Neural crest cell (in vitro differentiated cells): ENCODE results near the gene WSCD2. TPM values are rescaled to one million over a fixed set of nuclear protein-coding genes. Genes with fewer than 3 reads are reported as not detected.

Source experiments
- DNase-seq: peaks from one replicate; pipeline ENCODE4 v3.0.0; 2021; ENCODE audit warnings: low read depth, mixed read lengths, low spot score
- H3K27ac Mint-ChIP-seq: one replicate; pipeline ENCODE4 v1.8.0; 2021; ENCODE audit warnings: mild to moderate bottlenecking, mixed read lengths; ENCODE audit not compliant: unreplicated experiment
- H3K27me3 Mint-ChIP-seq: 2 replicates; pipeline ENCODE4 v1.8.0; 2021; ENCODE audit warnings: low read depth, mild to moderate bottlenecking, mixed read lengths
- H3K36me3 Mint-ChIP-seq: 2 replicates; pipeline ENCODE4 v1.8.0; 2021; ENCODE audit warnings: low read depth, mild to moderate bottlenecking, mixed read lengths
- H3K4me1 Mint-ChIP-seq: 2 replicates; pipeline ENCODE4 v1.8.0; 2021; ENCODE audit warnings: mixed read lengths
- H3K4me3 Mint-ChIP-seq: one replicate; pipeline ENCODE4 v1.8.0; 2021; ENCODE audit warnings: mild to moderate bottlenecking, mixed read lengths
- H3K9me3 Mint-ChIP-seq: 2 replicates; pipeline ENCODE4 v1.8.0; 2021; ENCODE audit warnings: mixed read lengths
- total RNA-seq: library from RNA; stranded (reverse); gene quantifications from 2 replicates; pipeline ENCODE4 v1.2.1, GENCODE V29; 2021
- TF ChIP-seq, protein P1 (sequence below): fragments of 200-600 bp; sonication (generic); conservative IDR thresholded peaks from 2 replicates; pipeline ENCODE4 v1.5.0; 2021; ENCODE audit warnings: antibody characterized with exemption, mild to moderate bottlenecking

The WSCD2 gene
- total RNA-seq, 1 donor from 2014 or later, result 1.4 TPM

DNA sequence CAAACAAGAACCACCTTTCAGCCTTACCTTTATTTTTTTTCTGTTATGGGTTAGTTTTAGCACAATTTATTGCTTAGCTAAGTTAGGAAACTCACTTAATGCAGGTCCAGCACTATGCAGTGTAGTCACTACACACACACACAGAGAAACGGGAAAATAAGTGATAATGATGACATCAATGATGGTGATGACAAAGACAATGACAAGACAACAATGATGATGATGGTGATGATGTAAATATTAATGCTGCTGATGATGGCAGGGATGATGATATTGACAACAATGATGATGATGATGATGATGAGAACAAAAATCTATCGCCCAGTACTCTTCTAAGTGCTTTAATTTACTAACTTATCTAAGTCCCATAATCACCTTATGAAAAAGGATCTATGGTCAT lies 41.1 kb downstream of the WSCD2 start:
- no peaks in the 10 kb centered on the region for H3K9me3 Mint-ChIP-seq
- peaks cover 32% of the 10 kb centered on the region for H3K27me3 Mint-ChIP-seq
- H3K4me3 Mint-ChIP-seq, result no peak overlapping the region
- no peak for DNase-seq
- TF ChIP-seq, protein P1, sequence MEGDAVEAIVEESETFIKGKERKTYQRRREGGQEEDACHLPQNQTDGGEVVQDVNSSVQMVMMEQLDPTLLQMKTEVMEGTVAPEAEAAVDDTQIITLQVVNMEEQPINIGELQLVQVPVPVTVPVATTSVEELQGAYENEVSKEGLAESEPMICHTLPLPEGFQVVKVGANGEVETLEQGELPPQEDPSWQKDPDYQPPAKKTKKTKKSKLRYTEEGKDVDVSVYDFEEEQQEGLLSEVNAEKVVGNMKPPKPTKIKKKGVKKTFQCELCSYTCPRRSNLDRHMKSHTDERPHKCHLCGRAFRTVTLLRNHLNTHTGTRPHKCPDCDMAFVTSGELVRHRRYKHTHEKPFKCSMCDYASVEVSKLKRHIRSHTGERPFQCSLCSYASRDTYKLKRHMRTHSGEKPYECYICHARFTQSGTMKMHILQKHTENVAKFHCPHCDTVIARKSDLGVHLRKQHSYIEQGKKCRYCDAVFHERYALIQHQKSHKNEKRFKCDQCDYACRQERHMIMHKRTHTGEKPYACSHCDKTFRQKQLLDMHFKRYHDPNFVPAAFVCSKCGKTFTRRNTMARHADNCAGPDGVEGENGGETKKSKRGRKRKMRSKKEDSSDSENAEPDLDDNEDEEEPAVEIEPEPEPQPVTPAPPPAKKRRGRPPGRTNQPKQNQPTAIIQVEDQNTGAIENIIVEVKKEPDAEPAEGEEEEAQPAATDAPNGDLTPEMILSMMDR, result no peak
- no peak overlapping the region for H3K27ac Mint-ChIP-seq
- no peaks in the 10 kb centered on the region for H3K4me1 Mint-ChIP-seq
- H3K36me3 Mint-ChIP-seq, result no peaks in the 10 kb centered on the region

DNA sequence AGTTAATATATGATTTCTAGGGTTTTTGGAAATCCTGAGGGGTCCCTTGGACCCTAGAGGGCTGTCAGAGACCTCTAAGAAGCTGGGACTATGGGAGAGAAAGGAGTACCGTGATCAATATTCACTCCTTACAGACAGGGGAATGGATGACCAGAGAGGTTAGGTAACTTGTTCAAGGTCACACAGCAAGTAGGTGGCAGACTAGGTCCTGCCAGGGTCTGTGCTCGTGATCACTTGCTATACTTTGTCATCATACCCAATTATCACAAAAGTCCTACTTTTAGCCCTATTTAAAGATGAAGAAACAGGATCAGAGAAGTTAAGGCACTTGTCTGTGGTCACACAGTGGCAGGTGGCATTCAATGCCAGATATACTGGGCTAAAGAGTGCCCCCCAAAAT lies 42.9 kb downstream of the WSCD2 start:
- H3K27me3 Mint-ChIP-seq, result peaks cover 29% of the 10 kb centered on the region
- TF ChIP-seq, protein P1, result no peak
- H3K4me3 Mint-ChIP-seq, result no peak overlapping the region
- no peak for DNase-seq
- no peaks in the 10 kb centered on the region for H3K36me3 Mint-ChIP-seq
- H3K4me1 Mint-ChIP-seq, result no peaks in the 10 kb centered on the region
- no peaks in the 10 kb centered on the region for H3K9me3 Mint-ChIP-seq
- H3K27ac Mint-ChIP-seq, result no peak overlapping the region

DNA sequence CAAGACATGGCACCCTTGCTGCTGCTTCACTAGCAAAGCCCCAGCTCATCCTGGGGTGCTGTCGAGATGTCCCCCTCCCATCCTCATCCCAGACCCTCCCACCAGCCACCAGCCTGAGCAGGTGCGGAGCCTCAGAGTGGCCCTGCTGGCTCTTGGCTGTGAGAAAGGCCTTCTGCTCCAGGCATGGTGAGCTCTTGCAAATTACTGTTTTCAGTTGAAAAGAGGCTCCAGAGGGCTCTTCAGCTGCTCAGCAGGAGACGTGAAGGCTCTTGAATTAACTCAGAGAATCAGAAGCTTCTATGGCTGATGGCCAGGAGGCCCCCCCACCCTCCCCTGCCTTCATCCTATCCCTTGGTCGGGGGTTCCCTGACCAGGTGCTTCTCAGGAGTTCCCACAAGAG lies 44.1 kb downstream of the WSCD2 start:
- H3K4me1 Mint-ChIP-seq, result no peaks in the 10 kb centered on the region
- no peaks in the 10 kb centered on the region for H3K9me3 Mint-ChIP-seq
- peaks cover 26% of the 10 kb centered on the region for H3K27me3 Mint-ChIP-seq
- no peak overlapping the region for H3K27ac Mint-ChIP-seq
- DNase-seq, result no peak
- TF ChIP-seq, protein P1, result no peak
- H3K36me3 Mint-ChIP-seq, result no peaks in the 10 kb centered on the region
- no peak overlapping the region for H3K4me3 Mint-ChIP-seq

DNA sequence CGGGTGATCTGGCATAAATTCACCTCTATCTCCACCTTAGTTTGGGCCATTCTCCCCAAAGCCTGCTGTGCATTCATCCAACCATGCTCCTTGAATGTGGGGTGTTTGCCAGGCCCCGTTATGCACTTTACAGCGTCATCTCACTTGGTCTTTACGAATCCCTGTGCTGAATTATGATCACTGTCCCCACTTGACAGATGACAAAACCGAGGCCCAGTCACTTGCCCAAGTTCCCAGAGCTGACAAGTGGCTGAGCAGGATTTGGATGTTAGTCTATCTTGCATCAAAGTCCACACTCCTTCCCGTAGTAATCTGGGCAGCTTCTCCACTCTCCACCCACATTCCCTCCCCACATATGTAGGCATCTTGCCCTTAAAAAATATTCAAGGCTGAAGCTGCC lies 44.8 kb downstream of the WSCD2 start:
- H3K27ac Mint-ChIP-seq, result no peak overlapping the region
- H3K9me3 Mint-ChIP-seq, result no peaks in the 10 kb centered on the region

DNA sequence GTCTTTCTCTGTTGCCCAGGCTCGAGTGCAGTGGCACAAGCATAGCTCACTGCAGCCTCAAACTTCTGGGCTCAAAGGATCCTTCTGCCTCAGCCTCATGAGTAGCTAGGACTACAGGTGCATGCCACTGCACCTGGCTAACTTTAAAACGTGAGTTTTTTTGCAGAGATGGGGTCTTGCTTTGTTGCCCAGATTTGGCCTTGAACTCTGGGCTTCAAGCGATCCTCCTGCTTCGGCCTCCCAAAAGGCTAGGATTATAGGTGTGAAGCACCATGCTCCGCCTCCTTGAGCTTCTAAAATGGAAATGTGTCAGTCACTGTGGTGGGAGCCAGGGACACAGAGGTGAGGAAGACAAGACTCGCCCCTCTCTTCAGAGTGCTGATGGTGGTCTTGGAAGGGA lies 45.6 kb downstream of the WSCD2 start:
- Mint-ChIP-seq H3K27me3 (peaks cover 12% of the 10 kb centered on the region), H3K4me1 (no peaks in the 10 kb centered on the region), H3K9me3 (no peaks in the 10 kb centered on the region), H3K36me3 (no peaks in the 10 kb centered on the region), H3K27ac (no peak overlapping the region), H3K4me3 (no peak overlapping the region)
- DNase-seq, result no peak
- TF ChIP-seq, protein P1, result no peak

More for the DNA sequence above, 44.8 kb downstream of the WSCD2 start:
- DNase-seq, result no peak
- TF ChIP-seq, protein P1, result no peak
- H3K27me3 Mint-ChIP-seq, result peaks cover 19% of the 10 kb centered on the region
- H3K36me3 Mint-ChIP-seq, result no peaks in the 10 kb centered on the region
- no peaks in the 10 kb centered on the region for H3K4me1 Mint-ChIP-seq
- H3K4me3 Mint-ChIP-seq, result no peak overlapping the region

DNA sequence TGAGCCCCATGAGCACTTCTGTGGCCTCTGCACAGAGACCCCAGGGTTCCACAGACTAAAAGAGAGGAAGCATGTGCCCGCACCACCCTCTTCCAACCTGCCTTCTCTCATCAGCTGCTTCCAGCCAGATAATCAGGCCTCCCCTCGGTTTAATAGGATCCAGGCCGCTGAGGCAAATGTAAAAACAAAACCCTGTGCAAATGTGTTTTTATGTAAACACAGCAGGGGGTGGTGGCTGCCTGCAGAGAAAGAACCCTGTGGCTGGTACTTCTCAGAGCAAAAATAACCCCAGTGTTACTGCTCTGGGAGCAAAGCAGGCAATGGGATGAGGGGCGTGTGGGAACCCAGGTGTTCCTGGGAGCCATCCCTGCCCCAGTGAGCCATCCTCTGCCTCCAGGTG lies 46.2 kb downstream of the WSCD2 start:
- DNase-seq, result no peak
- no peaks in the 10 kb centered on the region for H3K9me3 Mint-ChIP-seq
- H3K36me3 Mint-ChIP-seq, result no peaks in the 10 kb centered on the region
- TF ChIP-seq, protein P1, result no peak
- H3K4me3 Mint-ChIP-seq, result no peak overlapping the region
- H3K4me1 Mint-ChIP-seq, result no peaks in the 10 kb centered on the region
- peaks cover 8% of the 10 kb centered on the region for H3K27me3 Mint-ChIP-seq
- no peak overlapping the region for H3K27ac Mint-ChIP-seq
